Measurements from ENCODE around the gene DHFR.

DNA sequence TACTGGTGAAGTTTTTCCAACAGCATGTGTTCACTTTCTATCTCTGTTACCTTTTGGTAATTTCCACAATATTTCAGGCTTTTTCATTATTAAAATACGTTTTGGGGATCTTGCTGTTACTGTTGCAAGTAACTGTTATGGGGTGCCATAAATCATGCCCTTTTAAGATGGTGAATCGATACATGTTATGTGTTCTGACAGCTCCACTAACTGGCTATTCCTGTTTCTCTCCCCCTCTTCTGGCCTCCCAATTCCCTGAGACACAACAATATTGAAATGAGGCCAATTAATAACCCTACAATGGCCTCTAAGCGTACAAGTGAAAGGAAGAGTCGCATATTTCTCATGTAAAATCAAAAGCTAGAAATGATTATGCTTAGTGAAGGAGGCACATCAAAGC lies 13.4 kb downstream of the DHFR start:
- TF ChIP-seq CTCF (IDR thresholded peaks at IDR 0.05; ENCODE audit: insufficient read depth, low read depth, low read length) (no peak), EZH2 (IDR thresholded peaks at IDR 0.05; ENCODE audit: insufficient read depth, low read length) (no peak)

All from astrocyte (in vitro differentiated cells and primary cell).